Renal cortical epithelial cell (primary cell): ENCODE results near the gene SEC16A. TPM values are rescaled to one million over a fixed set of nuclear protein-coding genes. Genes with fewer than 3 reads are reported as not detected.

Source experiments
- DNase-seq: peaks from one replicate; pipeline ENCODE4 v3.0.0-alpha.2; 2011; ENCODE audit warnings: low read depth
- total RNA-seq: library from RNA; depleted of rRNA; stranded (reverse); fragments of >200 nt; gene quantifications from 2 replicates; pipeline ENCODE4 v1.2.3, GENCODE V29; 2014

Gene SEC16A
- total RNA-seq, 1 donor from 2014 or later, result 69.4 TPM

DNA sequence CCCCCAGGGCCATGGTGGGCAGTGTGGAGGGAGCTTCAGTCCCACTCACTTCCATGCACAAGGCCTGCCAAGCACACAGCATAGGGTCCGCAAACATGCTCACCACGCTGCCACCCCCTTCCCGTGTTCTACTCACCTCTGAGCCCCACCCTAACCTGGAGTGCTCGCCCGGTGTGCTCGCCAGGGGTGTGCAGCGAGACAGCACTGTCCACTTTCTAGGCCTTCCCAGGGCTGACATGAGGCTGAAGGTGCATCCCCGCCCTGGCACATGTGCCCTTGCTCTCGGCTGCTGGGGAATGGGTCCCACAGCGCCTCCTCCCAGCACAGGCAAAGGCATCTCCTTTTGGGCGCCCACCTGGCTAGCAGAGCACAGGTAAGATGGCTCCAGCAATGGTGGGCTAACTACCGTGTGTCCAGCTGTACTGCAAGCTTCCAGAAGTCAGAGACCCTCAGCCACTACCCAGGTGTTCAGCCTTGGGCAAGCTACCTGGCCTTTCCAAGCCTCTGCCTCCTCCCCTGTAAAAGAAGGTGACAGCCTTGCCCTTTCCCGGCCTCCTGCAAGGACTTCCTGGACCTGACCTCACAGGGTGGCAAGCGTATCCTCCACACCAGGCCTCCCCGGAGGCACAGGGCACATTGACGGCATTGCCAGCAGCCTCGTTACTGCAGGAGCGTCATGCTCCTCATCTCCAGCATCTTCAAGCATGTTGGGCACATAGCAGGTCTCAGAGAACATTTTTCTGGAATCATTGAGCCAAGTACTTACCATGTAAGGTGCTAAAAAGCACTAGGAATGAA, 4.2 kb upstream of the SEC16A start:
- DNase-seq, result no peak

DNA sequence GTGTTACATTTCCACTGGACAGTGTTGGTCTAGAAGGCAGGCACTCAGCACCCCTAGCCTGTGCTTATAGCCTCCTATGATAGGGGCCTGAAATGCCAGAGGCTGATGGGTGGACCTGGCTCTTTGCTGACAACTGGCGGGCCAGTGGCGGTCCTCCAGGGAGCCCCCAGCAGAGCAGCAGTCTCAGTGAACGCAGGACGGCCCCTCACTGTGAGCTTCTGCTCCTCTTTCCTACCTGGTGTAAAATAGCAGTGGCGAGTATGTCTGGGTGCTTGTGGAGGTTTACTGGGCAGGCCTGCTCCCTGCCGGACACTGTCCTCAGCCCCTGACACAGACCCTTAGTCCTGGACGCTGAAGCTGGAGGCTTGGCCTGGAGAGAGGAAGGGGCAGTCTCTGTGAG, 3.3 kb upstream of the SEC16A start:
- no peak for DNase-seq

DNA sequence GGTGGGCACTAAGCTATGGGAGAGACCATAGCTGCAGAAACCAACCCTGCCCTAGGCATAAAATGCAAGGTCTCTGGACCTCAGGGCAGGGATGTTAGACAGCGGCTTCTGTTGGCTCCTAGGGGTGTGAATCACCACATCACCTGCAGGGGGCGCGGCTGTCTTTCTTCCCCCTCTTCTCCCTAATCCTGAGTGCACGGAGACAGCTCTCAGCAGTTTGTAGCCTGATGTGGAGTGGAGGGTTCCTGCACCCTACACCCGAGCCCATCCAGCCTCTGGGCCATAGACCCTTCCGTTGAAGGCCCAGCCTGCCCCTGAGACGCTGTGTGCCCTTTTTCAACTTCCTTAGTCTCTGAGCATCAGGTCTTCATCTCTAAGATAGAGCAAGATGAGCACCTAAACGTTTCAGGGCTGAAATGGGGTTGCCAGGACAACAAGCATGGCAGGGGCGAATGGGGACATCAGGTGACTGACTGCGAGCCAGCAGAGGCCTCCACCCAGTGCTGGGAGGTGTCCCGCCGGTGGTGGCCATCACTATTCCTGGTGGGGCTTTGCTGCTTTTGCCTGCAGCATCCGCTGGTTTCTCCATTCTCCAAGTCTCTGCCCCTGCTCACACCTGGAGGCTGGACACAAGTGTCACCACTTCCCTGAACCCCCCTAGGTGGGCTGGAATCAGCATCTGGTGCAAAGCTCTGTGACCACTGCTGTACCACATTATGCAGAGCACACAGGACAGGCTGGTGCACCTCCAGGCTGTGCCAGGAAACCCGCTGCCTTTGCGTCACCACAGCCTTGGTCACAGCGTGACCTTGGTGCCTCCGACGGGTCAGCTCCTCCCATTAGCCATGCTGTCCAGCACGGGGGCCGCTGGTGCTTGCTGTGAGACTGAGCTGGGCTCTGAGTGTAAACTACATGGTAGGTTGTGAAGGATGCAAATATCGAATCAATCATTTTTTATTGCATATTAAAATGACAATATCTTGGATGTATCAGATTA, 2.5 kb upstream of the SEC16A start:
- DNase-seq, result peak; percentile 52

DNA sequence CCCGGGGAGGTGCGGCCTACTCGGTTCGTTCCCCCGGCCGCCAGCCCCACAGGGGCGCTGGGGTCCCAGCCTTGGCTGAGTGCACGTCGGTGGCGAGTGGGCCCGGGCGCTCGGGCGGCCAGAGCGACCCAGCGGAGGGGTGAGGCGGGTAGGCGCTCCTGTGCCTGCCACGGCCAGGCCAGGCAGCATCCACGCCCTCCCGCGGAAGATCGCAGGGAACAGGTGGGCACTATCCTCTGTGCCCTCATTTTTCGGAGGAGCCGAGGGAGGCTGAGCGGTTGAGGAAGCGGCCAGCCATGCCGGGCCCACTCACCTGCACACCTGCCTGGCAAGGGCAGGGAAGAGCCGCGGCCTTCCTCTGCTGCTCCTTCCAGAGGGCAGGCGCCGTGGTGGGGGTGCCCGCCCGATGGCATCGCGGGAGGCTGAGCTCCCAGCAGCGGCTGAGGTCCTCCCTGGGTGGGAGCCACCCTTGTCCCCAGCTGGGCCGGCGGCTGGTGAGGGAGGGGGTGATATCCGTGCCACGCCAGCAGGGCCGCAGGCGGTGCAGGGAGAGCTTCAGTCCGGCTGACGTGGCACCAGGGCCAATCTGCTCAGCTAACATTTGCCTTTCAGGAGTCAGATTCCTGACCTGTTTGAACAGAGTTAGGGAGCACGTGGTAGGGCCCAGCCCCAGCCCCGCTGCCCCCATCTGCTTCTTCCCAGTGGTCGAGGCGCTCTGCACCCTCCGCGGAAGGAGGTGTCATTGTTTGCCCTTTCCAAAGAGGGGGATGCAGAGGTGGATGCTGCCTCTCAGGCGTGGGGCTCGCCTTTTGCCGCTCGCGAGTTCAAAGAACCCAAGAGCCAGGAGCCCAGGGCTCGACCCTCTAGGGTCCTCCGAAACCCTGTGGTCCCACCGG, 1.6 kb upstream of the SEC16A start:
- peak; percentile 26 for DNase-seq

DNA sequence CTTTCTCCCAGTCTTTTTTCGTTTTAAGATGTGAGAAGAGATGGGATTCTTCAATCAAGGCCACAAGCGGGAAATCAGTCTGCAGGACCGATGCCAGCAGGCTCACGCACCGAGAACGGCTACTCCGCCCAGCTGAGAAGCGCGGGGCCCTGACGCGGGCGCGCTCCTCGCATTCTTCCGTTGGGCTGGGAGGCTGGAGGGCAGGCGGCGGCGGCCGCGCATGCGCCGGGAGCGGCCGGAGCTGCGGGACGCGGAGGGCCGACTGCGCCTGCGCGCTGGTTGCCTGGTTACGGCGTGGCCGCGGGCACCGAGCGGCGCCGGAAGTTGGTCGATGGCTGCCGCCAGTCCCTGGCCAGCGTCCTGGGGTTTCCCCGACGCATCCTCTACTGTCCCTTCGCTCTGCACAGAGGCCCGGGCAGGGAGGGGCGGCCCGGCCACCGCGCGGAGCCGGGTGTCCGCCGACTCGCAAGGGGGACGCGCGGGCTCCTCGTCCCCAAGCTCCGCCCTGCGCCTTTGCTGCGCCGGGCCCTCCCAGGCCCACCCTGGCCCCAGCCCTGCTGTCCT, 831 bp upstream of the SEC16A start:
- peak; percentile 65 for DNase-seq

DNA sequence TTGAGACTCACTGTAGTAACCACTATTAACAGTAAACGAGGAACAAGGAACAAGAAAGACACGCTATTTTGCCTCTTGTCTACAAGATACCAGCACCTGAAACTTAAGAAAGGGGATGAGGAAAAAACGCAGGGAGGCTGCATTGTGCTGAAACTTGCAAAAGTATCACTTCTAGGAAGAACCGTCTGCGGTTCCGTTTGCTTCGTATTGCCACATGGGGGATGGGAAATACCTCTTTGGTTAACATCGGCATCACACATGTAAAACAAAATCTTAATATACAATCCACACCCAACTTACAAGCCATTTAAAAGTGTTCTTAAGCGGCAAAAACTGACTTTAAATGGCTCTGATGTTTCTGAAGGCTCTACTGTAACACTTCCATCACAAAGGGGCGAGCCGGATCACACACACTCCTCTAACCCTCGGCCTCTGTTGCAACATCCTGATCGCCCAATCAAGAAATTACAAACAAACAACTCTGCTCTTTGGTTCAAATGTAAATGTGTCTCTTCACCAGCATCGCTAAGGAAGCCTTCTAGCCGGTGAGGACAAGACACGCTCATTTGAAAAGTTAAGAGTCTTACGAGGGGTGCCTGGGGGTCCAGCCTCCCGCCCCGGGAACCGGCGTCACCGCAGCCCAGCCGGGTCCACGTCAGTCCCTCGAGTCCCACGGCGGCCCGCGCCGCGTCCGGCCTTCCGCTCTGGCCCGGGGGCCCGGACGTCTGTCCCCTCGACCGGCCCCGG, 621 bp downstream of the SEC16A start:
- DNase-seq, result peak; percentile 34

DNA sequence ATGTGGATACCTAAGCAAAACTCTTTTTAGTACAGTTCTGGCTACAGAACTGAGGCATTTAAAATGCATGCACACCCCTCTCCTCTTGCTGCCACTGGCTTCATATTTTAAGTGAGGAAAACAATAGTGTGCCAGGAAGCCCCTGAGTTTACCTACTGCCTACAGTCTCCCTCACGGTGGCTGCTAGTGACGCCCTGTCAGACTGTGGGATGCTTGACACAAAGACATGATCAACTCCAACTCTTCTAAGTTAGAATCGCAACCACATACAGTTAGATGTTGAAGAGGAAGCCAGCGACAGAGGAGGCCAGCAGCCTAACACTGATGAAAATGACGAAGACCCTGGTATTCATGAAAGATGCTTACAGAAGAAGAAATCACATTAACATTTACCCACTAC, 1.3 kb downstream of the SEC16A start:
- no peak for DNase-seq

DNA sequence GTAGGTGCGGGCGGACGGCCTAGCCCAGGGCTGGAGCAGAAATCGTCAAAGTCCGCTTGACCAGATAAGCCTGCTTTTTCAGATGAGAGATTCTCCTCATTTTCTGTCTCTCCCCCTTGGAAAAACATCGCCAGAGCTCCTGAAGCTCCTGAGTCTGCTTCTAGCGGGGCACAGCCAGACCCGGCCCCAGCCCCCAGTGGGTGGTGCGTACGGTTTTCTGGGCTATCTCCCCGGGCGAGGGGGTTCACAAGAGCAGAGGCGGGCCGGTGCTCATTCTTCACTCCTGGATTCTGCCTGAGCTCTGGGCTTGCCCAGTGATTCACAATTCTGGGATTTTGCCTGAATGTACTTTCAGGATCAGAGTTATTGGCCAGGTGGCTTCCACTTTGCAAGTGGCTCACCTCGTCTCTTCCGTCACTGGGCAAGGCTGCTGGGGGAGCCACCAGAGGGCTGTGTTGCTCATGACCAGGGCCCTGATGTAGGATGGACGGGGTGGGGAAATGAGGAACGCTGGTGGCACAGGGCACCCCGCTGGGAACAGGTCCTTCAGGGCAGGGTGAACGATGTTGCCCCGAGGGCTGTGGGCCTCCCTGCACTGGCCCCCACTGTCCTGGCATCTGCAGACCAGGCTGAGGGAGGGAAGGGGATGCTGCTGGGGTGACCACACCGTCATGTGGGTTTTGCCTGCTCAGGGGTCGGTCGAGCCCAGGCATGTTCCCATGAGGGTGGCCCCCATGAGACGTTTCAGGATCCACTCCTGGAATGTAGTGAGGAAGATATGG, 6.3 kb downstream of the SEC16A start:
- DNase-seq, result no peak

DNA sequence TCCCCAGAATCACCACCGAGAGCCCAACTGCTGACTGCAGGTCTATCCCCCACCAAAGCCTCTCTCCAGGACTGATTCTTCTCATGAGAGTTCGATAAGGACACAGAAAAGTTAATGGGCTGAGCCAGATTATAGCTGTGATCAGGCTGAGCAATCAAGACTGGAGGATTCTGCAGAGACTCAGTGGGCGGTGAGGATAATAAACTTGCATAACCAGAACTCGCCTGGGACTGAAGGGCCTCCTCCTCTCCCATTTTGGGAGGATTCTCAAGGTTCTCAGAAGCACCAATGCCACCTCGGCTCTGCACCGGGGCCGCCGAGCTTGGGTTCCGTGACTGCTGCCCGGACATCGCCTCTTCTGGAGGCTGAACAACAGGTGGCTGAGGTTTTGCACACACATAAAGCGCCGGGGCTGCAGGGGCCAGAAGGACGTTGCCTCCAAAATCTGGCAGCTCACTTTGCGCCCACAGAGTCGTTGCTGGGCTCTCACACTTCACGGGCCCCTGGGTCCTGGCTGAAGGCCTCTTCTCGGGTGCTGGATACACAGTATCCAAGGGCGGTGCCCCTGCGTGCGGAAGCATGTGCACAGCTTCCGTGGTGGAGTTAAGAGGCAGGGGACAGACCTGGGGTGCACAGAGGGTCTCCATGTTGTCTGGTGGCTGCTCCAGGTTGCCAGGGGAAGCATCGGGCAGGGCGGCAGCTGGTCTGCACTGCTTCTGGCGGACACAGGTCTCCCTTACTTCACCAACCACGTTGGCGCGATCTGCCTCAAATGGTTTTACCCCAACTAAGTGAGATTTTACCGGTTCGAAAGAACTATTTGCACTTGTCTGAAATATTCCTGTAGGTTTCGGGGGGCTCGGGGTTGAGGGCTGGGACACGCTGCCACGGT, 7.6 kb downstream of the SEC16A start:
- no peak for DNase-seq

DNA sequence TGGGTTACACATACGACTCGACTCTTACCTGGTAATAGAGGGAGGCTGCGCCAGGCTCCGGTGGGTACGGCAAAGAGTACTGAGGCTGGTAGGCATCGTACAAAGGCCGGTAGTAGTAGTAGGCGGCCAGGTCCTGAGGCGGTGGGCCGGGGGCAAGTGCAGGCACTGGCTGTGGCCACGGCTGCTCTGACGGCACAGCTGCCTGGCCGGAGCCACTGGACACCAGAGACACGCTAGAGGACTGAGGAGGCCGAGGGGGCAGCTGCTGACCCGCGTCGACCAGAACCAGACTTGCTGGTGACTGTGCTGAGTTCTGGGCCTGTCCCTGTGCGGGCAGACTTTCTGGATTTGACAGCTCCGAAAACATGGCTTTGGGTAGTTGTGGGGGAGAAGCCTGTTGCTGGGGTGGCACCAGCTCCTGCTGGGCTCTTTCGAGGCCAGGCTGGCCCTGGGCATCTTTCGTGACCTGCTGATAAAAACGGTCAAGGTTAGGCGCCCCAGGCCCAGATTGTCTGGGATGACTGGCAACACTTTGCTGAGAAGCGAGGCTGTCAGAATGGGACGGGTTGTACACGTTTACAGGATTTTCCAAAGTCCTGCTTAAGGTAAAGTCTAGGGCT, 8.7 kb downstream of the SEC16A start:
- DNase-seq, result no peak

DNA sequence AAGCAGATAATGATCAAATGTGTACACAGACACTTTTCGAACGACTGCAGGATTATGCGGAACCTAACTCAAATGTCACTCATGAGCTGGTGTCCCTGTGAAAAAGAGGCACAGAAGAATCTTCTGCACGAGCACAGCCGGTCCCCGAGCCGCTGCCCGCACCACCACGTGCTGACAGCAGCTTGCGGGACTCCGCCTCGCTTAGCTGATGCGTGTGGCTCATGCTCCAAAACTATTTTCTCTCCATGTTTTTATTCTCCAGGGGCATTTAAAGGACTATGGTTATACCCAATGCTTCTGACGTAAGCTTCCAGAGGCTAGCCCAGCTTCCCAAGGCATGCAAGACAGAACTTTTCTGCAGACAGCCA, 9.5 kb downstream of the SEC16A start:
- no peak for DNase-seq

DNA sequence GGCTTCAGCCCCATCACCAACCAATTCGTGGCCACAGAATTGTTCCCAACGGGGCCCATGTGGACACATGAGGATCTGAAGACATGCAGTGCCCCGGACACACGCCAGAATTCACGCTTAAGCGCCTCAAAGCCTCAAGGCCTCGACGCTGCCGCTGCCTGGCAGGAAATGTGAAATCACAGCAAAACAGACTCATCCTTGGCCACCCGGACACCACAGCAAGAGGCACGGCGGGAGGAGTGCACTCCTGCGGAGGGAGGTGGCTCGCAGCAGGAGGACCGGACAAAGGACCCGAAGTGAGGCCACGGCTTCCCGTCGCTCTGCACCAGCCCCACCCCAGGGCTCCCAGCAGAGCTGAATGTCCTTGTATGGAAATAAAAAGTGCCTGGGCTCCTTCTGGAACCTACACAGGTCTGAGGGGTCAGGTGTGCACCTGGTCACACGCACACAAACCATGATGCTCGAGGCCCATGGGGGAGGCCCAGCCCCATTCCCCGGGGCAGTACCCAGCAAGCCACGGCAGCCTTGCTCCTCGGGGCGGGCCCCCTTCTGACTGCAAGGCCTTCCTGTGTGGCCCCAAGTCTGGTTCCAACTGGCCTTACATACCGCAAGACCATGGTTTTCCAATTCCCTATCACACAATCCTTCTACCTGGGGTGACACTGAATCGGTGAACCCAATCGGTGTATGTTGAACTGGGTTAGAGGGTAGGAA, 10.0 kb downstream of the SEC16A start:
- no peak for DNase-seq

DNA sequence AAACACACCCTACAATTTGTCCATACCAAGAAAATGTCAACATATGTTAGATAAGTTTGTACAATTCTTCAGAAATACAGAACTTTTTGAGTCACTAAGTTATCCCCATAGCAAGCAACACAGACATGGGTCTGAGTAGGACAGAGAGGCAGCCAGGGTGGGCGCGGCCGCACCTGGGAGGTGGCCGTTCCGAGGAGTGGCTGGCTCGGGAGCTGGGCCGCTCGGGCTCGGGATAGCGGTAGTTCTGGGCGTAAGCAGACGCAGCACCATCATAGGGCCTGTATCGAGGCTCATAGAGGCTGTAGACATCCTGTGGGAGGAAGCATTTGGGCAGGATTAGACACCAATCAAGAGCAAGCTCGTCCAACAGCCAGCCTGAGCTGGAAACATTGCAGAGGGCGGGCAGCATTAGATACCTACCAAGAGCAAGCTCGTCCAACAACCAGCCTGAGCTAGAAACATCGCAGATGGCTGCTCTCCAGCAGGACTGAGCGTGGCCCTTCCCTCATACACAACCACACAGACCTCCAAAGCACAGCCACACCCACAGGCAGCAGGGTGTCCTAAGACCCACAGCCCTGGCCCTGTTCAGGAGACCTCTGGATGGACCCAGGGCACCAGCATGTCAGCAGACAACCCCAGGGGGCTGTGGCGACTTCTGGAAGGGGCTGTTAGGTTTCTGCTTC, 10.9 kb downstream of the SEC16A start:
- DNase-seq, result no peak

DNA sequence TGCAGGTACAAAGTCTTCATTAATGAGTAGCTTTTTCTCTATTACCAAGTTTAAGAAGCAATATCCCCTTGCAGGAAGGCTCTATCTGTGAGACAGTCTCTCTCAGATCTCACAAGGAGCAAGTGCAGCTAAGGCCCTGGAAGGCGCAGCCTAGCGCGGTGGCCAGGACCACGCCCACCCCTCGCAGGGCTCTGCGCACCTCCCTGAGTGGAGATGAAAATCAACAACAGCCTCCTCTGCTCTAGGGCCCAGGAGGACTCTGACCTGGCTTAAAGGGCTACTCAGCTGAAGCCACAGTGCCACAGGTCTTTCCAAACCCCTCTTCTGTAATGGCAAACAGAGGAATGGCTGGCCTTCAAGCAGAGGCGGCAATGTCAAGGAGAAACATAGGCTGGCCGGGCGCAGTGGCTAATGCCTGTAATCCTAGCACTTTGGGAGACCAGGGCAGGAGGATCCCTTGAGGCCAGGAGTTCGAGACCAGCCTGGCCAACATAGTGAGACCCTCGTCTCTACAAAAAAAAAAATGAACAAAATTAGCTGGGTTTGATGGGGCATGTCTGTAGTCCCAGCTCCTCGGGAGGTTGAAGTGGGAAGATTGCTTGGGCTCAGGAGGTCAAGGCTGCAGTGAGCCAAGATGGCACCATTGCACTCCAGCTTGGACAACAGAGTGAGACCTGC, 11.9 kb downstream of the SEC16A start:
- no peak for DNase-seq

DNA sequence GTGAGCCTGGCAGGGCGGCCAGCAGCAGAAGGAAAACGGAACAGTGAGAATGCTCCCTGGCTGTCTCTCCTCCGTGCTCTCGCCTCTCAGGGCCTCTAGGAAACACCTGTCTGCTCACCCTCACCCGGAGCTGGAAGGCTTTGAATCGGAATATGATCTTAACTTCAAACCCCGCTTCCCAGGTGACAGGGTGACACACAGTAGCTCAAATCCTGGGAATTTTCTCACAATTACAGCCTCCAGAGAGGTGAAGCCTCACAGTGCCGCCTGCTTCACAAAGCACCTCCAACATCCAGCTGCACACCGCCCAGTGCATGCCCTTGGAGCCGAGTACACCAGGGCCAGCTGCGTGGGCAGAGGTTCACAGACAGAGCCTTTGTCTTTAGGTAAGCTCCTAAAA, 12.5 kb downstream of the SEC16A start:
- no peak for DNase-seq

DNA sequence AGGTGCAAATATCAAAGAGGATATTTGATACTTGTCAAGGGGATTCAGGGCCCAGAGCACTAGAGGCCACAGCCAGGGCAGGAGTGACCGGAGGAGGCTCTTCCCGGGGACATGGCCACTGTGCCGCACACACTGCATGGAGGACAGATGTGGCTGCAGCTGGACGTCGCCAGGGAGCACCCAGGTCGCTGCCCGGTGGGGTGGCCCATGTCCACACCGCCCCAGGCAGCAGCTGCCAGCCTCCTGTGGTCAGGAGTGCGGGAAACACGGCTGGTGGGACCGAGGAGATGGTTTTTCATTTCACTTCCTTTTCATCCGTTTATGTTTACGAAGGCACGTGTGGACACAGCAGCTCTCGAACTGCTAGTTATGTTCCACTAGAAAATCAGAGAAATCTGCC, 15.1 kb downstream of the SEC16A start:
- DNase-seq, result no peak

DNA sequence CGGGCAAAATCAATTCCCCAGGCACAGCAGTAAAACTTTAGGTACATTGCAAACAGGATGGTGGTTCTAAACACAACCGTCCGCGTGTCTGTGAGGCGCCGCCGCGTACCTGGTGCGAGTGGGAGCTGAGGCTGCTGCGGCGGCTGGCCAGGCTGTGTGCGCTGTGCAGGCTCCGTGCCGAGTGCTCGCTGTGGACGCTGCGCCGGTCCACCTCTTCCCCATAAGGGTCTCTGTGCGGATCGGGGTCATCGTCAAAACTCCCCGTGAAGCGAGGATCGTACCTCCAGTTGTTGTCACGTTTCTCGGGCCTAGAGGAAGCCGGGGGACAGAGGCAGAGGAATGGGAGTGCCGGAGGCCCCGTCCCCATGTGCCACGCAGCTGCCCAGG, 16.7 kb downstream of the SEC16A start:
- DNase-seq, result no peak
